ENCODE measurements around the gene CDC34. TPM values are rescaled to one million over a fixed set of nuclear protein-coding genes. Genes with fewer than 3 reads are reported as not detected.

The CDC34 gene
- total RNA-seq, 1 donor from 2014 or later = 56.6 TPM

DNA sequence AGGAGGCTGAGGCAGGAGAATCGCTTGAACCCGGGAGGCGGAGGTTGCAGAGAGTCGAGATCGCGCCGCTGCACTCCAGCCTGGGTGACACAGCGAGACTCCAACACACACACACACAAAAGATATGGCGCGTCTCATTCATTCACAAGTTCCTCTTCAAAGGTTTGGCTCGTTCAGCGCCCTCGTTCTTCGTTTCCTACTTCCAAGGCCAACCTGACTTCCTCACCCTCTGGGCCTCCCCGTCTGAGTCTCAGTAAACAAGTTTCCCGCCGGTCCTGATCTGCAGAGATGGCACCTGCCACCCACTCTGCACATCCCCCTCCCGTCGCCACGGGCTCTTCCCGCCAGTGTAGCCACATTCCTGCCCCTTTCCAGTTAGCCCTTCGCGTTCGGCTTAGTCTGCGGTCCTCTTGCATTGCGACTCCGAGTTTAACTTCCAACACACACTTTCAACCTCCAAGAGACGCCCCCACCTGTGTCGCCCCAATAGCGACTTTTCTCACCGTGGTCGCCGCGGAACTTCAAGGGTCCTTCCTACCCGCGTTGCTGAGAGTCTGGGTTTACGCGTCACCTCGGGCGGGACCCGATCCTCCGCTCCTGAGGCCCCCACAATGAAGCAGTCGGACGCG, 39.5 kb downstream of the CDC34 start:
- peak overlapping the region; percentile 99 for H3K27ac Mint-ChIP-seq
- intact Hi-C loops (cut with micrococcal nuclease) = no loop called here
- H3K27me3 Mint-ChIP-seq (ENCODE audit: insufficient read depth) = peaks cover 6% of the 10 kb centered on the region
- H3K4me1 Mint-ChIP-seq (ENCODE audit: low read depth) = peaks cover 25% of the 10 kb centered on the region
- H3K36me3 Mint-ChIP-seq (ENCODE audit: low read depth) = peaks cover 4% of the 10 kb centered on the region
- no peaks in the 10 kb centered on the region for H3K9me3 Mint-ChIP-seq
- peak overlapping the region; percentile 88 for H3K4me3 Mint-ChIP-seq
- DNase-seq (ENCODE audit: low spot score) = peak; percentile 32

DNA sequence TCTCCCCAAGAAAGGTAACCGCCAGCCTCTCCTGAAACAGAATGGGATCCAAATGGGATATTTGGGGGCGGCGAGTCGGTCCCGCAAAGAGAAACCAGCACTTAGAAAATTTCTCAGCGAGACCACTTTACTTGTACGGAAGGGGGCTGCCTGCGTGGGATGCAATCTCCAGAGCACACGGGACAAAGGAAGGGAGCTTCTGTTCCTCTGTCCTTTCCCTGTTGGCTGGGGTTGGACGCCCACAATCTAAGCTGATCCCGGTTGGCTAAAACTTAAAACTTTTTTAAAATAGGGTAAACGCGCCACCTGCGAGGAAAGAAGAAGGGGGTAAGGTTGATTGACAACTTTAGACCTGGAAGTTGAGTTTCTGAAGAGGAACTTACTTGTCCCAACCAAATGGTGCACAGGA, 40.0 kb downstream of the CDC34 start:
- Mint-ChIP-seq H3K36me3 (ENCODE audit: low read depth) (peaks cover 4% of the 10 kb centered on the region), H3K27me3 (ENCODE audit: insufficient read depth) (peaks cover 6% of the 10 kb centered on the region), H3K4me1 (ENCODE audit: low read depth) (peaks cover 25% of the 10 kb centered on the region), H3K9me3 (no peaks in the 10 kb centered on the region), H3K27ac (peak overlapping the region; percentile 99), H3K4me3 (peak overlapping the region; percentile 88)
- intact Hi-C loops (cut with micrococcal nuclease) = no loop called here
- no peak for DNase-seq (ENCODE audit: low spot score)

DNA sequence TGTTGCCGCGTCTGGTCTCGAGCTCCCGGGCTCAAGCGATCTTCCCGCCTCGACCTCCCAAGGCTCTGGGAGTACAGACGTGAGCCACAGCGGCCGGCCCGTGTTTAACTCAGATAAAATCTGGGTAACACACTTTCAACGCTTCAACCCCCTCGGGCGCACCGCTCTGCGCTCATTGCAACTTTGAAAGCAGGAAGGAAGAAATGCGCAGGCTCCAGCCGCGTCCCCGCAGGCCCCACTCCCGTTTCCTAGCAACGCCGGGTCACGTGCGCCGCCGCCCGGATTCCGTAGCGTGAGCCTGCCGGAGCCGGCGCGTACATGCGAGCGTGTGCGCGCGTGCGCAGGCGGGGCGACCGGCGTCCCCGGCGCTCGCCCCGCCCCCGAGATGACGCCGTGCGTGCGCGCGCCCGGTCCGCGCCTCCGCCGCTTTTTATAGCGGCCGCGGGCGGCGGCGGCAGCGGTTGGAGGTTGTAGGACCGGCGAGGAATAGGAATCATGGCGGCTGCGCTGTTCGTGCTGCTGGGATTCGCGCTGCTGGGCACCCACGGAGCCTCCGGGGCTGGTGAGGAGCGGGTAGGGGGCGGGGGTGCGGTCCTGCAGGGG, 40.7 kb downstream of the CDC34 start, which contains the start of gene BSG:
Gene BSG, plus strand, starts transcription at position 457 of the 603 bp plus-strand sequence. Its CDS starts 39 bp downstream, at position 496.
- H3K27me3 Mint-ChIP-seq (ENCODE audit: insufficient read depth) = peaks cover 6% of the 10 kb centered on the region
- no peaks in the 10 kb centered on the region for H3K9me3 Mint-ChIP-seq
- peak within 1 kb of the TSS; percentile 99 for H3K27ac Mint-ChIP-seq
- peaks cover 4% of the 10 kb centered on the region for H3K36me3 Mint-ChIP-seq (ENCODE audit: low read depth)
- intact Hi-C loops (cut with micrococcal nuclease) = loop anchor here (1.0 to 2.0 kb wide), 7 partner anchors 39 to 225 kb away; partner anchors contain the start of genes CDC34, POLRMT, PTBP1 and TPGS1
- peak within 1 kb of the TSS; percentile 88 for H3K4me3 Mint-ChIP-seq
- DNase-seq (ENCODE audit: low spot score) = peak; percentile 99
- peaks cover 25% of the 10 kb centered on the region for H3K4me1 Mint-ChIP-seq (ENCODE audit: low read depth)

DNA sequence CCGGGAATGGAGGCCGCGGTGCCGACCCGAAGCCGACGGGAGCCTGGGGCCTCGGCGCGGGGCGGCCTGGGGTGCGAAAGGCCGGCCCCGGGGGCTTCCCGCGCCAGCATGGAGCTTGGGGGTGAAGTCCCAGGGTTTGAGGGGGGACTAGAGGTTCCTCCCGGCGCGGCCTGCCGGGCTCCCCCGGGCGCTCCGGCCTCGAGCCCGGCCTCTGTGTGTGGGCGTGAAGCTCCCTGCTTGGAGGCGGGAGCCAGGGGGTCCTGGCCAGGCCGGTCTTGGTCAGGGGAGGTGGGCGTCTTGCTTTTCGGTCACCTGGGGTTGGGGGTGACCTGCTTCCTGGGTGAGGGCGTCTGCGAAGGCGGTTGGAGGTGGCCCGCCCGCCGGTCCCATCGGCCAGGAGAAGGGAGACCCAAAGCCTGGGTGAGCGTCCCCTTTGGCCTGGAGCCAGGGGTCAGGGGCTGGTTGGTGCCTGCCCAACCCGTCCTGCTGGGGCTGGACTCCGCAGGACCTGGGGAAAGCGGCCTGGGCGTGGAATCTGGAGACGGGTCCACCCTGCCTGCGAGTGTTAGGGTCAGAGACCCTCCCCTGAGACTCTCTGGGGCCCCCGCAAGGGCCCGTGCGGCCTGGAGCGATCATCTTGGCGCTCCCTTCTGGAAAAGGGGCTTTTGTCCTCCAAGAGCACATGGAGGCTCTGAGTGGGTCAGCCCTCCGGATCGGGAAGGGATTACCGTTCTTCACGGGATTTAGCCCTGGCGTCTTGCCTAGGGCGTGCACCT, 41.4 kb downstream of the CDC34 start:
- Mint-ChIP-seq H3K4me1 (ENCODE audit: low read depth) (peaks cover 25% of the 10 kb centered on the region), H3K36me3 (ENCODE audit: low read depth) (peaks cover 4% of the 10 kb centered on the region), H3K9me3 (no peaks in the 10 kb centered on the region), H3K27ac (peak overlapping the region; percentile 72), H3K27me3 (ENCODE audit: insufficient read depth) (peaks cover 6% of the 10 kb centered on the region), H3K4me3 (peak overlapping the region; percentile 88)
- intact Hi-C loops (cut with micrococcal nuclease) = loop anchor here (1.0 to 2.0 kb wide), 7 partner anchors 38 to 224 kb away; partner anchors contain the start of genes CDC34, POLRMT, PTBP1 and TPGS1
- peak; percentile 22 for DNase-seq (ENCODE audit: low spot score)

DNA sequence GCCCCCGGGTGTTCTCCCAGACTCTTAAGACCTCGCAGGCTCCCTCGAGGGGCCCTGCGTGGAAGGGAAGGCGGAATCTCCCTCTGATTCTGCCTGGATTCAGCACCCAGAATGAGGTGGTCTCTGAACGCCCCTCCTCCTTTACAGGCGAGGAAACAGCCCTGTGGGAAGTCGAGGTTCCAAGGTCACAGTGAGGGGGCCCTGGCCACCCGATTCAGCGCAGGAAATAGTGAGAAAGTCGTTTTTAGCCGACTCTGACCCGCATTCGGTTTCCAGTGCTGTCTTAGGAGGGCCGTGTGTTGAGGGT, 41.9 kb downstream of the CDC34 start:
- intact Hi-C loops (cut with micrococcal nuclease) = loop anchor here (2.0 kb wide), 1 partner anchor 223 kb away; the partner anchor contains the start of gene PTBP1
- peaks cover 4% of the 10 kb centered on the region for H3K36me3 Mint-ChIP-seq (ENCODE audit: low read depth)
- peak overlapping the region; percentile 88 for H3K4me3 Mint-ChIP-seq
- DNase-seq (ENCODE audit: low spot score) = no peak
- H3K27me3 Mint-ChIP-seq (ENCODE audit: insufficient read depth) = peaks cover 6% of the 10 kb centered on the region
- no peaks in the 10 kb centered on the region for H3K9me3 Mint-ChIP-seq
- peak overlapping the region; percentile 43 for H3K27ac Mint-ChIP-seq
- H3K4me1 Mint-ChIP-seq (ENCODE audit: low read depth) = peaks cover 25% of the 10 kb centered on the region

DNA sequence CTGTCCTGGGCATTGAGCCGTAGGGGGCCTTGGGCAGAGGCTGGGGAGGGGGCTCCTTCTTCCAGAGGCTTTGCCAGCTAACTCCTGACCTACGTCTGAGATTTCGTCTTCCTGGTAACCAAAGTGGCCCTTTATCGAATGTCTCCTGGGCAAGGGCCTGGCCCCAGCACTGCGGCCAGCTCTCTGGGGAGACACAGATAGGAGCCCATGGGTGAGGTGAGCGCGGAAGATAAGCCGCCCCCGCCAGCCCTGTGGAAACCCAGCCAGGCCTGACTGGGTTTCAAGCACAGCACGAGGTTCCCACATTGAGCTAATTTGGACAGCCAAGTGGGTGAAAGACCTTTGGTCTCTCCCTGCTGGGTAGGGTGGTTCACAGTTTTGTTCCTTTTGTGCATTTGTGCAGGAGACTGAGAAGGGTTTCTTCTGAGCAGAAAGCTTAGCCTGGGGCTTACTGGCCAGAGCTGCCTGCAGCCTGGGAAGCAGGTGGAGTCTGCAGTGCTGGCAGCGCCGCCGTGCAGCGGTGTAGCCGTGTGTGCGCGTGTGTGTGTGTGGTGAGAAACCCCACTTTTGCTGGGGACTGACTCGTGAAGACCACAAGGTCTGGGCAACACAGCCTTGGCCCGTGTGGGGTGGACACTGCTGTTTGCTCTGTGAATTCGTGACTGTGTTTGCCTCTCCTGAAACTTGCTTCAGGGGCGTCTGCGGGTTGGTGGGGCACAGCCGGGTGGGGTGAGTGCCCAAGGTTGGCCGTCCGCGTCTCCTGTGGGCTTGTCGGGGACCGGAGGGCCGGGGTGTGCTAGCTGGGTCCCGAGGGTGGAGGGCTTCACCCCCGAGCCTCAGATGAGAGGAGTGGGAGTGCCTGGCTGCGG, 43.3 kb downstream of the CDC34 start:
- DNase-seq (ENCODE audit: low spot score) = no peak
- Mint-ChIP-seq H3K9me3 (no peaks in the 10 kb centered on the region), H3K27me3 (ENCODE audit: insufficient read depth) (peaks cover 4% of the 10 kb centered on the region), H3K36me3 (ENCODE audit: low read depth) (peaks cover 4% of the 10 kb centered on the region), H3K27ac (peak overlapping the region; percentile 55), H3K4me1 (ENCODE audit: low read depth) (peaks cover 25% of the 10 kb centered on the region), H3K4me3 (peak overlapping the region; percentile 51)
- intact Hi-C loops (cut with micrococcal nuclease) = no loop called here

DNA sequence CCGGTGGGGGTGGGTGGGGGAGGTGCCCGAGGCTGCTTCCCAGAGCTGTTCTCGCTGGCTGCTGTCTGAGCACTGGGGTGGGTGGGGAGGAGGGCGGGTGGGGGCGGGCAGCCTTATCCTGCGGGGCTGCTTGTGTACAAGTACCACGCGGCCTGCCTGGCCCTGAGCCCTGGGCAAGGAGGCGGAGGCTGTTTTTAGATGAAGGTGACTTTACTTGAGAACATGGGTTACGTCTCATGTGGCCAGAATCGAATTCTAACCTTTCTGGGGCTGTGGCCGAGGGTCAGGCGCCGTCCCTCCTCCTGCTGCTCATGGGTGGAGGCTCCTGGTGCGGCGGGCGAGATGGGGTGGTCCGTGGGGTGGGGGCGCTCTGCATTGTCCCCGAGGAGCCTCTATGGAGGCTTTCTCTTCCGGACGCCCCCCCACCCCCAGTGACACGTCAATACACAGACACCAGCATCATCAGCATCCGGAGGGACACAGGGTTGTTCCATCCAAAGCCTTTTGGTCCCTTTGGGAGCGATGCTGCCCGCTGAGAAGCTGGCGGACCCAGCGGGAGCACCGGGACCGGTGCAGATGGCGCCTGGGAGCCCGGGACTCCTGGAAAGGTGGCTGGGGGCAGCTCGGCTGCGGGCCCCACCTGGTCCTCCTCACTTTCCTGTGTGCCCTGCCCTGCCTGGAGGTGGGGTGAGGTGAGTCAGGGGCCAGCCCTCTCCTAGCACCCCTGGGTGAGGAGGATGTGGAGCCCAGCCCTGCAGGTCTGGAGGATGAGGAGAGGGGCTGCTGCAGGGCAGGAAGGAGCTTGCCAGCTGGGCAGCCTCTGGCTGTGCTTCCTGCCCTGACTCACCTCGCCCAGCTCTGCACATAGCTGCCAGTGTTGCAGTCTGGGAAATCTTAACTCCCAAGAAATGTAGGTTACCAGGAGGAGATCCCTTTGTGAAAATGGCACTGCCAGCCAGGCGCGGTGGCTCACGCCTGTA, 44.3 kb downstream of the CDC34 start:
- no peak overlapping the region for H3K27ac Mint-ChIP-seq
- no peak for DNase-seq (ENCODE audit: low spot score)
- peaks cover 24% of the 10 kb centered on the region for H3K4me1 Mint-ChIP-seq (ENCODE audit: low read depth)
- intact Hi-C loops (cut with micrococcal nuclease) = no loop called here
- H3K36me3 Mint-ChIP-seq (ENCODE audit: low read depth) = peaks cover 4% of the 10 kb centered on the region
- peaks cover 4% of the 10 kb centered on the region for H3K27me3 Mint-ChIP-seq (ENCODE audit: insufficient read depth)
- no peaks in the 10 kb centered on the region for H3K9me3 Mint-ChIP-seq
- H3K4me3 Mint-ChIP-seq = no peak overlapping the region

DNA sequence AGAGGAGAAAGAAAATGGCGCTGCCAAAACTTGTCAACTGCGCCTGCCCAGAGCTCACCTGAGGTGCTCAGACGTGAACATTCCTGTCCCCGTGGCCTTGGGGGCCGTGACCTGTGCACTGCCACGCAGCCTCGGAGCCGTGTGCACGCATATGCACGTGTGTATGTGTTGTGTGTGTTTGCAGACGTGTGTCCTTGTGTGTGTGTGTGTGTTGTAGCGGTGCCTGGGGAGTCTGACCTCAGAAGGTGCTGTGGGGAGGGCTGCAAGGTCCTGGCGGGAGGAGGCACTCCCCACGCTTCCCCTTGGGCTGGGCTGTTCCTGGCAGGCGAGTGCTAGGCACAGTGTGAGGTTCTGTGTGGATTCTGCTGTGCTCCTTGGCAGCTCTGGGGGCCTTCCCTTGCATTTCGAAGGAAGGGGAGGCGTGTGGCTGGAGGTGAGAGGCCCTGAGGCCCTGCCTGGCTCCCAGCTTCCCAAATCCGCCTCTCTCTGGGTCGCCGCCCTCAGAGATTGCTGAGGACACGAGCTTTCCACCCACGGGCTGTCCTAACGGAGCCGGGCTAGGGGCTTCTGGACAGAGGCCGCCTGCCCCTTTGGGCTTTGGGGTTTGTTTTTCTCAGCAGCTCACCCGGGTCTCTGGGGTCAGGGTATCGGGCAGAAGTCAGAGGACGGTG, 45.3 kb downstream of the CDC34 start:
- no peak overlapping the region for H3K27ac Mint-ChIP-seq
- H3K9me3 Mint-ChIP-seq = no peaks in the 10 kb centered on the region
- peaks cover 15% of the 10 kb centered on the region for H3K4me1 Mint-ChIP-seq (ENCODE audit: low read depth)
- no peaks in the 10 kb centered on the region for H3K27me3 Mint-ChIP-seq (ENCODE audit: insufficient read depth)
- H3K36me3 Mint-ChIP-seq (ENCODE audit: low read depth) = peaks cover 4% of the 10 kb centered on the region
- no peak overlapping the region for H3K4me3 Mint-ChIP-seq
- no peak for DNase-seq (ENCODE audit: low spot score)
- intact Hi-C loops (cut with micrococcal nuclease) = no loop called here

DNA sequence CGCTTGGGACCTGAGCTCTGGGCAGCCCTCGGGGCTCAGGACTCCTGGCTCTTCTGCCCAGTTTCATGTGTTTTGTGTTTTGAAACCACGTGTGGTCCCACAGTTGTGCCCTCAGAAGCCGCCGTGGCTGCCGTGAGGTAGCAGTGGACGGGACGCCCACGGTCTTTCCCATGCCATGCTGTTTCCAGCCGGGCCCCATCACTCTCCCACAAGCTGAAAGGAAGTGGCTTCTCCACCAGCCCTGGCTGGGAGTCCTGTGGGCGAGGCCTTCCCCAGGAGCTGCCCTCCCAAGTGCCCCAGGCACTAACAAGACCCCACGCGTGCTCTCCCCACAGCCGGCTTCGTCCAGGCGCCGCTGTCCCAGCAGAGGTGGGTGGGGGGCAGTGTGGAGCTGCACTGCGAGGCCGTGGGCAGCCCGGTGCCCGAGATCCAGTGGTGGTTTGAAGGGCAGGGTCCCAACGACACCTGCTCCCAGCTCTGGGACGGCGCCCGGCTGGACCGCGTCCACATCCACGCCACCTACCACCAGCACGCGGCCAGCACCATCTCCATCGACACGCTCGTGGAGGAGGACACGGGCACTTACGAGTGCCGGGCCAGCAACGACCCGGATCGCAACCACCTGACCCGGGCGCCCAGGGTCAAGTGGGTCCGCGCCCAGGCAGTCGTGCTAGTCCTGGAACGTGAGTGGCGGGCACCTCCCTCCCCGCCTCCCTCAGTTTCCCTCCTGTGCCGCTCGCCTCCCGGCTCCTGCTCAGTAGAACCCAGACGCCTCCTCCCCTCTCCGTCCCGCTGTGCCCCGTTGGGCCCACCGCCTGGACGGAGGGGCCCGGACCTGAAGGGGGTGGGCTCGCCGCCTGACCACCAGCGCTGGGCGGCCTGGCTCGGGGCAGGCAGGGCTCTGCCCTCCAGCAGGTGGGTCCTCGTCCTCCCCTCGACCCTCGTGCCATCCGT, 46.2 kb downstream of the CDC34 start:
- peaks cover 4% of the 10 kb centered on the region for H3K36me3 Mint-ChIP-seq (ENCODE audit: low read depth)
- peaks cover 11% of the 10 kb centered on the region for H3K4me1 Mint-ChIP-seq (ENCODE audit: low read depth)
- intact Hi-C loops (cut with micrococcal nuclease) = no loop called here
- no peaks in the 10 kb centered on the region for H3K27me3 Mint-ChIP-seq (ENCODE audit: insufficient read depth)
- no peak overlapping the region for H3K27ac Mint-ChIP-seq
- H3K9me3 Mint-ChIP-seq = no peaks in the 10 kb centered on the region
- DNase-seq (ENCODE audit: low spot score) = no peak
- no peak overlapping the region for H3K4me3 Mint-ChIP-seq

DNA sequence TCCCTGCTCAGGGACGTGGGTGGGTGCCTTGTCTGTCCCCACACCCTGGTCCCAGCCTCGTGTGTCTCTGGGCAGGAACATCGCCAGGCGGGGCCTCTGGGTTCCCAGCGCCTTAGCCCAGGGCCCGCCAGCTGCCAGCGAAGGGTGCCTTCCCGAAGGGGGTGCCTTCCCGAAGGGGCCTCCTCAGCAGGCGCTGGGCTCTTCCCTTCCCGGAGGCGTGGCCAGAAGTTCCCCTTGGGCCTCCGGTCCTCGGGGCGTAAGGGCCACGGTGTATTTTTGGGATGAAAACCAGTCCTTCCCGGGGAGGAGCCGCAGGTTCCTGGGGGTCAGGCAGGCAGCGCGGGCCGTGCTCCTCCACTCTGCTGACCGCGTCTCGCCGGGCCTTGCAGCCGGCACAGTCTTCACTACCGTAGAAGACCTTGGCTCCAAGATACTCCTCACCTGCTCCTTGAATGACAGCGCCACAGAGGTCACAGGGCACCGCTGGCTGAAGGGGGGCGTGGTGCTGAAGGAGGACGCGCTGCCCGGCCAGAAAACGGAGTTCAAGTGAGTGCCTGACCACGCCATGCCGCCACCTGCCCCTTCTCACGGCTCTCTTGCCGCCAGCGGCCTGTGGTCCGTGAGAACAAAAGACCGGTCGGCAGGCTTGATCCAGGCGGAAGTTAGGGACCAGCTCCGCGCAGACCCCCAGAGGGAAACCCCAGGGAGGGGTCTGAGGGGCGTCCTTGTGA, 47.7 kb downstream of the CDC34 start:
- no peak overlapping the region for H3K4me3 Mint-ChIP-seq
- H3K27me3 Mint-ChIP-seq (ENCODE audit: insufficient read depth) = no peaks in the 10 kb centered on the region
- no peaks in the 10 kb centered on the region for H3K9me3 Mint-ChIP-seq
- no peak for DNase-seq (ENCODE audit: low spot score)
- H3K4me1 Mint-ChIP-seq (ENCODE audit: low read depth) = peaks cover 6% of the 10 kb centered on the region
- no peak overlapping the region for H3K27ac Mint-ChIP-seq
- H3K36me3 Mint-ChIP-seq (ENCODE audit: low read depth) = peaks cover 4% of the 10 kb centered on the region
- intact Hi-C loops (cut with micrococcal nuclease) = no loop called here
